HG03175 (cell line): Measurements from ENCODE around the gene ANKRD17.
"Not testable (repeated sequence)": the region's sequence is repeated elsewhere in the genome, so short reads cannot be mapped to it uniquely, and the experiment has no call there.

Experiments
- ATAC-seq: cut with Tn5 transposase; IDR thresholded peaks from one replicate; pipeline ENCODE4 v1.9.1; 2021; ENCODE audit warnings: mild to moderate bottlenecking, moderate library complexity; ENCODE audit not compliant: unreplicated experiment

The ANKRD17 gene

GRCh38 chr4:73203976-73204375 lies 54.6 kb downstream of the ANKRD17 start:
- ATAC-seq: not testable (repeated sequence)

- no peak for ATAC-seq
Observed at GRCh38 chr4:73197220-73197619, 61.4 kb downstream of the ANKRD17 start.

GRCh38 chr4:73194064-73194463 lies 64.5 kb downstream of the ANKRD17 start:
- ATAC-seq: no peak

- ATAC-seq: peak; percentile 18
Observed at GRCh38 chr4:73193659-73194058, 64.9 kb downstream of the ANKRD17 start.

- ATAC-seq: peak; percentile 88
Observed at GRCh38 chr4:73193155-73193554, 65.4 kb downstream of the ANKRD17 start.

GRCh38 chr4:73189274-73189810 lies 69.3 kb downstream of the ANKRD17 start:
- ATAC-seq: no peak

- no peak for ATAC-seq
Observed at GRCh38 chr4:73187325-73187724, 71.3 kb downstream of the ANKRD17 start.

GRCh38 chr4:73185903-73186302 lies 72.7 kb downstream of the ANKRD17 start:
- no peak for ATAC-seq

GRCh38 chr4:73181231-73181630 lies 77.4 kb downstream of the ANKRD17 start:
- ATAC-seq: no peak

- no peak for ATAC-seq
Observed at GRCh38 chr4:73178389-73178788, 80.2 kb downstream of the ANKRD17 start.

GRCh38 chr4:73172161-73172560 lies 86.4 kb downstream of the ANKRD17 start:
- ATAC-seq: no peak

GRCh38 chr4:73170518-73171198 lies 87.9 kb downstream of the ANKRD17 start:
- no peak for ATAC-seq

- ATAC-seq: no peak
Observed at GRCh38 chr4:73166212-73166611, 92.4 kb downstream of the ANKRD17 start.

GRCh38 chr4:73161527-73162185 lies 96.9 kb downstream of the ANKRD17 start:
- ATAC-seq: no peak

GRCh38 chr4:73156394-73156793 lies 102.2 kb downstream of the ANKRD17 start:
- no peak for ATAC-seq

- no peak for ATAC-seq
Observed at GRCh38 chr4:73152893-73153292, 105.7 kb downstream of the ANKRD17 start.

- ATAC-seq: no peak
Observed at GRCh38 chr4:73142995-73143547, 115.5 kb downstream of the ANKRD17 start.

GRCh38 chr4:73139991-73140390 lies 118.6 kb downstream of the ANKRD17 start:
- no peak for ATAC-seq

GRCh38 chr4:73139245-73139644 lies 119.4 kb downstream of the ANKRD17 start:
- ATAC-seq: no peak

- no peak for ATAC-seq
Observed at GRCh38 chr4:73137121-73137520, 121.5 kb downstream of the ANKRD17 start.

- ATAC-seq: no peak
Observed at GRCh38 chr4:73133784-73134183, 124.8 kb downstream of the ANKRD17 start.

- ATAC-seq: no peak
Observed at GRCh38 chr4:73131281-73131680, 127.3 kb downstream of the ANKRD17 start.
